Activated gamma-delta T cell (primary cell): ENCODE data around the gene FAM81A.
A peak's percentile ranks its signal among the peaks of the same experiment; 100 is the strongest.
"Not testable (repeated sequence)": the region's sequence is repeated elsewhere in the genome, so short reads cannot be mapped to it uniquely, and the experiment has no call there.

Experiments used
- DNase-seq: peaks from one replicate; lab custom pipeline; 2025; lab: John Stamatoyannopoulos, UW
- total RNA-seq, 2 donors: gene quantifications; one replicate each; lab custom pipeline; 2026; lab: John Stamatoyannopoulos, UW

FAM81A gene
- 0 reads per million in 2 donors for total RNA-seq

DNA sequence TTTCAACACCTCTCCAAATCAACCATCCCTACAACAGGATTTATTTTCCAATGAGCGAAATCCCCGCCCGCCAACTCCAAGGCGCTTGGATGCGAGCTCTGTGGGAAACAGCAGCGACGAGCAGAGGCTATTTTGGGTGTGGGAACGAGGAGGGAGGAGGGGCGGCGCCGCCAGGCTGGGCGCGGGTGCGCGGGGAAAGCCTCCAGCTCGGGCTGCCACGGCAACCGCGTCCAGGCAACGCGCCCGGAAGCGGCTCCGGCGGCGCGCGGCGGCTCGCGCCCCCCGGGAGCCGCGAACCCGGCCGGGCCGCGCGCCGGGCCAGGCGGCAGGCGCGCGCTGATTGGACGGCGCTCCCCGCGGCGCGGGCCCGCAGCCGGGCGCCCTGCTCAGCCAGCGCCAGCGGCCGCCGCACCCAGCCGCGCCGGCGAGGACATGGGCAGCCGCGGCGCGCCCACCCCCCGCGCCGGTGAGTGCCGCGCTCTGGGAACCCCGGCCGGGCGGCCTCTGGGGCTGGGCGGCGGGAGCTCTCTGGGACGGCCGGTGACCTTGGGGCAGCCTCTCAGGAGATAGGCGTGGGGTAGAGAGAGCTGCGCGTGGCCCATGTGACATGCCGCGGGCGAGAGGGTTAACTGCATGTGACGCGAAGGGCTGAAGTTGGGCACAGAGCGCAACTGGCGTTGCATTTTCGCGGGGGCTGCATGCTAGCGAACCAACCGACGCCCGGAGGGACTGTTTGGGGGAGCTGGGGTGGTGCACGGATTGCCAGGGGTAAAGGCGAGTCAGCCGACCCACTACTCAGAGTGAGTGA, at the start of gene FAM81A:
TSS of gene FAM81A (plus strand) at position 370 of the 808 bp plus-strand sequence. CDS start 20,441 bp downstream, outside the sequence.
- DNase-seq = peak; percentile 26

DNA sequence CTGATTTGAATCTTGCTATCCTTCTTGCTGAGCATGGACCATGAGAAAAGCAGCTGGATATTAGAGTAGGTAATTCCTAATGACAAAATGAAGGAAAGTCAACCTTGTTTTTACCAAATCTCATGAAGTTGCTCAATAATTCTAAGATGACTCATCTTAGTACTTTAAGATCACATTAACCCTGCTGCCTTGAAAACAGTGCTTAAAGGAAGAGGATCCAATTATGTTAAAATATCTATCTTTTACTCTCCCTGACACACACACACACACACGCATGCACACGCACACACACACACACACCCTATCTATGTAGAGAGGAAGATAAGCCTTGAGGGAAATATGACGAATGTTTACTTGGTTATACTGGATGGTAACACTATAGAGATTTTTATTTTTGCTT, 49.3 kb upstream of the FAM81A start:
- no peak for DNase-seq

DNA sequence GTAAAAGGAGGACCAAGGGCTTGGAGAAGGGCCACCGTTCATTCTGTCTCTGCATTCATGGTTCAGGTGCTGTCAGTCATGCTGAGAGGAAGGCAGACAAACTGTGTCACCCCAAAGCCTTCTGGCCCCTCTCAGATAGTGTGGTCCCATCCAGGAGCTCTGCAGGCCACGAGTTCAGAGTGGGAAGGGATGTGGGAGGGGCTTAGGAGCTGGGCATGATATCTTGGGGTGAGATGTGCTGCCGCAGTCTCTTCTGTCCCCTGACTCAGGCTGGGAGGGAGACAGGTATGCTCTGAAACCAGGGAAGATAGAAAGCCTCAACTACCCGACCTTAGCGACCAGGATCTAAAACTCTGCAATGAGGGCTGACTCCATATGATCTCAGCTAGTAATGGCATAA, 45.7 kb upstream of the FAM81A start:
- no peak for DNase-seq

DNA sequence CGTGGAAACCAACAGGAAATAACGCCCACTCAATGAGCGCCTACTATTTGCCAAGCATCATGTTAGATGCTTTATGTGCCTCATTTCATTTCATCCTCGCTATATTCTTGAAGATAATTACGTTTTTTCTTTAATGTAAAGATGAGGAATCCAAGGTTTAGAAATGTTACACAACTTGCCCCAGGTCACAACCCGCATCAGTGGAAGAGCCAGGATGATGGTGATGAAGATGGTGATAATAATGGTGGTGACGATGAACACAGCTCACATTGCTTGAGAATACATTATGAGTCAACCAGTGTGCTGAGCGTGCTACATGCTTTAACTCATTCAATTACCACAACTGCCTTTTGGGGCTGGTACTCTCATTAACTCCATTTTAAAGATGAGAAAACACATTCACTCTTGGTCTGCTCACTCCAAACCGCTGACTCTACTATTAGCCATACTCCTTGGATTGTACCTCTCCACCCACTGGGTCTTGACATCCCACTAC, 43.8 kb upstream of the FAM81A start:
- DNase-seq = no peak

DNA sequence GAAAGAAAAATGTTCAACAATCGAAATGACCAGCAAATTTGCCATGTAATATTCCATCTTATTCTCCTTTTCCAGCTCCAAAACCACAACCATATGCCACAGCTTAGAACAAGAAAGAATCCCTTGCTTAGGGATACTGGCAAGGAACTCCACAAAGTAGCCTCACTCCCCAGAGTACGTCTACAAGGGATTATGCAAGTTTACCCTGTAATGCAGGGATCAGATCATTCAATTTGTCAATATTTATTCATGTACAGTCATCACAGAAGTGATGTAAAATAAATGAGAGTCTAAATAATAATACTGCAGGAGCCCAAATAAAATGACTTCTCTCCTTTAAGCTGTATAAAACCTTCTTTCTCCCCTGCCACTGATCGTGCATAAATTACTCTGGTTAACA, 41.8 kb upstream of the FAM81A start:
- DNase-seq = no peak

DNA sequence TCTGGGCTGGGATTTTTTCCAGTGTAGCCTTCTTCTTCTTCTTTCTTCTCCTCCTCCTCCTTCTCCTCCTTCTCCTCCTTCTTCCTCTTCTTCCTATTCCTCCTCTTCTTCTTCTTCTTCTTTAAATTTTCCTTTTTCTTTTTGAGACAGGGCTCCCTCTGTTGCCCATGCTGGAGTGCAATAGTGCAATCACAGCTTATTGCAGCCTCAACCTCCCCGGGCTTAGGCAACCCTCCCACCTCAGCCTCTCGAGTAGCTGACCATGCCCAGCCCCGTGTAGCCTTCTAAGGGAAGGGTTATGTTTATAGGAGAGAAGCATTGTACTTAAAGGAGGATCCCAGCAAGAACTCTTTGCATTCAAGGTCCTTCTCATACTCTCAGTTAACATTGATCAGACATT, 41.3 kb upstream of the FAM81A start:
- no peak for DNase-seq

DNA sequence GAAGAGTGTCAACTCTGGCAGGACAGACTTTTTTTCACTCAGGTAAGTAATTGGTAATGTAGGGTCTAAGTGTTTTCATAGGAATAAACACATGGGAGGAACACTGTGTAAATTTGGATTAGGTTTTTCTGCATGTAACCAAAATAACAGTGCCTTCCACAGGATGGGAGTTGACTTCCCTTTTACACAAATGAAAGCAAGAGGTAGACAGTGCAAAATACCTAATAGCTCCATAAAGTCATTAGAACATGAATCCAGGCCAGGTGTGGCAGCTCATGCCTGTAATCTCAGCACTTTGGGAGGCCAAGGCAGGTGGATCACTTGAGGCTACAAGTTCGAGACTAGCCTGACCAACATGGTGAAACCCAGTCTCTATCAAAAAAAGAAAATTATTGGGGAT, 39.8 kb upstream of the FAM81A start:
- DNase-seq = no peak

DNA sequence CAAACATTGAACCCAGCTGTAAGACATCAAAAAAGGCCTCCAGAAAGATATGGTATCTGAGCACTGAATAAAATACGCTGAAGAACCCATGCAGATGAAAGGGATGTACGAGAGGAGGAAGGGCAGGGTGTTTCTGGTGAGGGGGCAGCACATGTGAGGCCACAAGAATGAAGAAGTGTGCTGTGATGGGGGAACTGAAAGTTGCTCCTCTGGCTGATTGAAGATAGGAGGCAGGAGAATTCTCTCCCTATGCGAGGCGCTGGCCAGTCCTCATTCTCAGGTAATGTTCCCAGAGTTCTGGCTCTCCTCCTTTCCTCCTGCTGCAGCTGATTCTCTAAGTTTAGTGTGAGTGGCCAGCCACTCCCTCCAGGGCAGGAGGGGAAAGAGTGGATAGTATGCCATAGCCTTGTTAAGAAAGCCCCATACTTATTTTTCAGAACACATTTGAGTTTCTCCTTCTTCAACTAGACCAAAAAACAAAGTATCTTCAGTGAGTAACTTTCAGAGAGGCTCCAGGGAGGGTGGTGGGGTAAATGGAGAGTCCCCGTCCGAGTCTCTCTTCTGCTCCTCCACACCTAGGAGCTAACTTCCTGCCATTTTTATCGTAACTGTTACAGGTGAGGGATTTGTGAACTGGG, 38.4 kb upstream of the FAM81A start:
- no peak for DNase-seq

DNA sequence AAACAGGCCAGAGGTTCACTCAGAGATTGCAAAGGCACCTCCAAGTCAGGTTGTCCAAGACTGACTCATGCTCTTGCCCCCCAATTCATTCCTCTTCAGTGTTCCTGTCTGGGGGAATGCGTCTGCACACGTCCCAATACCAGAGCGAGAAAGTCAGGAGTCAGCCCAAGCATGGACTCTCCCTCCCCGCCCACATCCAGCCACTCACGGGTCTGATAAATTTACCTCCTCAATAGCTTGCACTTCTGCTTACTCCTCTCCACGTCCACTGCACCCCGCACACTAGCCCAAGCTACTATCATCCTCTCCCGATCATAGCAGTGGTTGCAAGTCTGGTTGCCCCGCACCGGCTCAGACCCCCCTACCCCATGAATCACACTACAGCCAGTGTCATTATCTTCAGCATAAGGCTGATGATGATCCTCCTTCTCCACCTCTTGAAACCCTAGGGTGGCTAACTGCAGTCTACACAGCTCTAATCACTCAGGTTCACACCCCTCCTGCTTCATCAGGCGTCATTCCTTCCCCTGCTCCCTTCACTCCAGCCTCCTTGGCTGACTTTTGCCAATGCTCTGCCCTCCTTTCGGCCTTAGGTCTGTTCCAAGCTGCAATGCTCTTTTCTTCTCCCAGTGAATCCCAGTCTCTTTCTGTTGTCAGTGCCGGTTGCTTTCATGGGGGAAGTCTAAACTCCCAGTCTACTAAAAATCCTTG, 37.7 kb upstream of the FAM81A start:
- DNase-seq = no peak

DNA sequence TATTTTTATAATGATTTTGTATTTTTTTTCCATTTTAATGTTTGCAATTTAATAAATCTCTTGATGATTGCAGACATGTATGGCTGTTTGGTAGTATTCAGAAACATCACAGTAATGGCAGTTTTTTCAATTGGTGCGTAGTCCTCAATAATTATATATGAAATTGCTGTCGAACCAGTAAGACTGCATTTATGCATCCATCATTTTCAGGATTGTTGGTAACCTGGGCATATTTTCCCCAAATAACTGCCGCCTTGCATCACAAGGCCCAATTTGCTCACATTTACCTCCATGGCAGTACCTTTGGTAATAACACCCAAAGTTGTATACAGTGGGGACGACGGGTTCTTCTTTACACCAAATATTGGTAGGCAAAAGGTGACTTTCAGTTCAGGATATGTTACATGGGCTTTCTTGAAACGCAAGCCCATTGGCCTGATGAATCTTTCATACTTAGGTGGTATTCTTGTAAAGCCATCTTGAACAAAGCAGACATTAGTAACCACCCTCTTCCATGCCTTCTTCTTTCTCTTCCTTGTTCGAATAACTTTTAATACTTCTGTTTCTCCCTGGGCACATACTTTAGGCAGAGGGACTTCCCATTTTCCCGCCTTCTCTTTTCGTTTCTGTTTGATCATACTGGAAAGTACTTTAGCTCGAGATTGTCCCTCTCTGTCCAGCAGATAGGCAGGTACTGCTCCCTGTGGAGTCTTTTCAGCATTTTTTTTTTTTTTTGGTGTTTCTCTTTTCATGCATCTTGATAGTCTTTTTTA, 36.7 kb upstream of the FAM81A start:
- DNase-seq = not testable (repeated sequence)

DNA sequence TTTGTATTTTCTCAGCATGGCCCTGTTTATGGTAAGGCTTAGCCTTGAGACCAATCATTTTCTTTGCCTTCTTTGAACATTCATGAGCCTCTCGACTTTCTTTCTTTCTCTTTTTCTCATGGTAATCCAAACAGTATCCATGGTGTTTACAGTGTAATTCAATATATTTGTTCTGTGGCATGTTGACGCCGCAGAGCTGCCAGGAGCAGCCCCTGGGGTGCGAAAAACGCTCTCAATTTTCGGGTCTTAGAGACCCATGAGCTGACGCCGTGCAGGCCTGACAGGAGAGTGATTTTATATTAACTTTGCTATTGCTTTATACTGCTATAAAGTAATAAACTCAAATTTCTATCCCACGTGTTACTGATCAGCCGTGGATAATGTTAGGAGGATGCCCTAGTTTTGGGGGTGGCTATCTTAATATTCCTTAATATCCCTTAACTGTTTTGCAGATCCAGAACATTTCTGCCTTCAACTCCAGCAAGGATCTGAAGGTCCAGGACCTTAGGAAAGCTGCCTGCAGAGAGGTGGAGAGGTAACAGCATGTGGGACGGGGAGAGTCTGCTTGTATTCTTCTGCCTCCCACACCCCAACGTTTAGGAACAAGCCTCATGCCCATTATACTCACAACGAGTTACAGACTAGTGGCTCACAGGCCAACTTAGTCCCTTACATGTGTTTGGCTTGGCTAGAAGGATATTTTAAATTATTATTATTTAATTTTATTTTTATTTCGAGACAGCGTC, 36.0 kb upstream of the FAM81A start:
- no peak for DNase-seq

DNA sequence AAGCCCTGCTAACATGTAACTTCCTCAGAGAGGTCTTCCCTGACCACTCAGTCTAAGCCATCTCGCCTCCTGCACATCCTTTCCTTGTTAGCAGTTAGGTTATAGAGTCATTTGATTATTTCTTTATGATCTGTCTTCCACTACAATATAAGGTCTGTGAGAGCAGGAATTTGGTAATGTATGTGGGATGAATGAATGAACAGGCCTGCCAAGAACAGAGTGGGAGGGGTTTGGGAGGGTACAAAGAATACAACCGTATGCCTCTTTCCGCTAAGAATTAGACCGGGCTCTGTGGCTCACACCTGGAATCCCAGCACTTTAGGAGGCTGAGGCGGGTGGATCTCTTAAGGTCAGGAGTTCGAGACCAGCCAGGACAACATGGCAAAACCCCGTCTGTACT, 32.9 kb upstream of the FAM81A start:
- no peak for DNase-seq

DNA sequence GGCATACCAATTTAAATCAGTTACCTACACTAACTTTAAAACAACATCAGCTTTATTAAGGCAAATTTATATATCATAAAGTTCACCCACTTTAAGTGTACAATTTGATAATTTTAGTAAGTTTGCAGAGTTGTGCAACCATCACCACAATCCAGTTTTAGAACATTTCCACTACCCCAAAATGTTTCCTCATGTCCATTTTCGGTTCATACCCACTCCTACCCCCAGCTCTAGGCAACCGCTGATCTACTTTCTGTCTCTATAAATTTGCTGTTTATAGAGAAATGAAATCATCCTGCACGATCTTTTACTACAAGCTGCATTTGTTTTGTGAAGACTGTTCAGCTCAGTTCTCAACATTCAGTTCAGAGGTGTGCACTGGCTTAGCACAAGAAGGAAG, 31.5 kb upstream of the FAM81A start:
- DNase-seq = no peak

DNA sequence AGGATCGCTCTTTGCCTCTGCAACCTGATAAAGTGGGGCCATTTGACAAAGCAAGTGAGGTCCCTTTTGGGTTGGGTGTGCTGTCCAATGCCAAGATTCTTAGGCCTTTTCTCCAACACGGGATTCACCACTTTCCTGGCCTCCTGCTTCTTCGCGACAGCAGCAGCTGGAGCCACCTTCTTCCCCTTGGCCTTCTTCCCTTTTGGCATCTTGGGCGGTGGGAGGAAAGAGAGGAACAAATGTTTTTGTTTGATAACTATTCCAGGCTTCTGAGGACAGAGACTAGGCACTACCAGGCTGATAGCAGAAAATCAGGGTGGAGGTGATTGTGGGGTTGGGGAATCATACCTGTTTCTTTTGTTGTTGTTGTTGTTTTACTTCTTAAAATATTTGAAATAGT, 30.0 kb upstream of the FAM81A start:
- no peak for DNase-seq

DNA sequence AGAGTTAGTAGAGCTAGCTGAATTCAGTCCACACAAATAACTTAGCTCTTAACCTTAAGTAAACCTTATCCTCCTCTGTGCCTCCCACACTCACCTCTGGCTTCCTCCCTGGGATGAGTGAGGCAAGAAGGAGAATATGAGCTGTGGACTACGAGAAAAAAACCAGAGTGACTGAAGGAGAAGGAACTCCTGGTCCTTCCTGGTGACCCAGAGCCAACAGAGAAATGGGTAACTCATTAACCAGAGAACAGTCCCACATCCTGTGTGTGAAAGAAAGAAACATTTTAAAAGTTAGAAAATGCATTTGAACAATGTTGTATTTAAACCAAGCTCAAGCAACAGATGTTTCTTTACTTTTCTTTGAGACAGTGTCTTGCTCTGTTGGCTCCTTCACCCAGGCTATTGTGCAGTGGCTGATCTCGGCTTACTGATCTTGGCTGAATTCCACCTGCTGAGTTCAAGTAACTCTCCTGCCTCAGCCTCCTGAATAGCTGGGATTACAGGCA, 27.5 kb upstream of the FAM81A start:
- DNase-seq = no peak

DNA sequence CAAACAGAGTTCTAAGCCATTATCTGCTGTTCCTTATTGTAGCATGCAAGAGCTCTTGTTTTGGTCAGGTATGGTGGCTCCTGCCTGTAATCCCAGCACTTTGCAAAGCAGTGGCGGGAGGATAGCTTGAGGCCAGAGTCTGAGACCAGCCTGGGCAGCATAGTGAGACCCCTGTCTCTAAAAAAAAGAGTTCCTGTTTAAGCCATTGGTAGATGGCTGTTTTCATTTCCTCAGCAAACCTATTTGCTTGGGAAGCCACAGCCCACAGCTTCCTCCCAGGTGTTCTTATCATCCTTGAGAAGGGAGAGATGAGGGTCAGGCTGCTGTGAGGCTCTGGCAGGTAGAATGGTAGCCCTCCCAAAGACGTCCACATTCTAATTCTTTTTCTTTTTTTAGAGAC, 24.4 kb upstream of the FAM81A start:
- no peak for DNase-seq

DNA sequence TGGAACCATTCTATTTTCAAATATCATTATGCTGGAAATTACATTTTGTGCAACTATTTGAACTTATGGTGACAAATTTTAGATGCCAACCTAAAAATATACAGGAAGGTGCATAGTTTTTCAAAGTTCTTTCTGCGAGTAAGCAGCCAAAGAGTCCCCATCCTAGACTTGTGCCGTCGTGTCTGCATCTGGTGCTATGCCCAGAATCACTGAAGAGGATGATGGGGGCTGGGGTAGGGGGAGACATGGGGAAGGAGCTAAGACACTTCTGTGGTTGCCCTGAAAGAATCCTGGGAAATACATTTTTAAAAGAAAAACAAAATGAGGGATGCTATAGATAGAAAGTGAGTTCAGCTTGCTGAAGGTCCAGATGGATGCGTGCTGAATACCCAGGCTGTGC, 21.2 kb upstream of the FAM81A start:
- no peak for DNase-seq

DNA sequence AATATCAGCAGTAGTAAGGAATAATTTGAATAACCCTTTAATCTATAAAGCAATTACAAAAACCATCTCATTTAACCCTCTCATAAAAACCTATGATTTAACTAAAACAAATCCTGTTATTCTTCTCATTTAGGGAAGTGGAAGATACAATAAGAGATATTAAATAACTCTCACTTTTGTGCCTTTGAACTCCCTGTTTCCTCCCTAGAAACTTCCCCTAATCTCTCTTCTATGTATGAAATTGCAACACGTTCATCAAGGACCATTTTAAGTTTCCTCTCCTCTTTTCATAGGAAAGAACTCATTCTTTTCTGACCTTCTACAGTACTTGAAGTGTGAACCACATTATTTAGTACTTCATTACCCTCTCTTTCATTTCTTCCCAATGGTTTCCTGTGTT, 18.8 kb upstream of the FAM81A start:
- no peak for DNase-seq

DNA sequence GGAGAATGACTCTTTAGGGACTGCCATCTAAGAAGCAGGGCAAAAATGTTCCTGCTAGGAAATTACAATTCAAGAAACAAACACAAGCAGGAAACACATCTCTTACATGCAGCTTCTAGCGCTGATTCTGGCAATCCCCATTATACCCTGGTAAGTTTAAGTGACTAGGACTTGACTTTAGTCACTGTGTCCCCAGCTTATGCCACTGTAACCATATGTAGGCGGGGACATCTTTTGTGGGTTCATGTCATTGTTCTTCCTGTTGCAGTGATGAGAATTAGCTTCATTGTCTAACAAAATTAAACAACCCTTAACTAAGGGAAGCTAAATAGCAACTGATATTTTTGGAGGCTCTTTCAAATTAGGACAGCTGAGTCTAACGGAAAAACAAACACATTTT, 17.9 kb upstream of the FAM81A start:
- DNase-seq = no peak

DNA sequence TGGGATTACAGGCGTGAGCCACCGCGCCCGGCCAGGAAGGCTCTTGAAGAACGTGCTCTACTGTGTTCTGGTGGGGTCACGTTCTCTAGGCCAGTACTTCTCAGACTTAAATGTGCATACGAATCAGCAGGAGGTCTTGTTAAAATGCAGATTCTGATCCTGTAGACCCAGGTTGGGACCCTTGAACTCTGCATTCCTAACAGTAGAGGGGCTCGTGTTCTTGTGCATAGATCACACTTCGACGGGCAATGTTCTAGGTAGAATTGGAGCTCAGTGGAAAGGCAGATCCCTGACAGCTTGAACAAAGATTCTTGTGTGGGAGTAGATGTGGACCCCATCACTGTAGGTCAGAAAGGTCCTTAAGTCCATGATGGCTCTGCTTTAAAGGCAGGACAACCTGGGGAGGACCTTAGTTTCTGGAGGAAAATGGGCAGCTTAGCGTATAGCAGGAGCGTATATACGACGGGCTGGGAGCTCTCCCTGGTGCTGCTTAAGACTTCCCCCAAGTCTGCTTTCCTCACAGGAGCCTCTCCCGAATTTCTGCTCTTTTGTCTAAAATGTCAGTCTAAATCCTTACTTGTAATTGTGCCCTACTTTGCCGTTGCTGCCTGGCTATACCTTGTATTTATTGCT, 16.9 kb upstream of the FAM81A start:
- no peak for DNase-seq

DNA sequence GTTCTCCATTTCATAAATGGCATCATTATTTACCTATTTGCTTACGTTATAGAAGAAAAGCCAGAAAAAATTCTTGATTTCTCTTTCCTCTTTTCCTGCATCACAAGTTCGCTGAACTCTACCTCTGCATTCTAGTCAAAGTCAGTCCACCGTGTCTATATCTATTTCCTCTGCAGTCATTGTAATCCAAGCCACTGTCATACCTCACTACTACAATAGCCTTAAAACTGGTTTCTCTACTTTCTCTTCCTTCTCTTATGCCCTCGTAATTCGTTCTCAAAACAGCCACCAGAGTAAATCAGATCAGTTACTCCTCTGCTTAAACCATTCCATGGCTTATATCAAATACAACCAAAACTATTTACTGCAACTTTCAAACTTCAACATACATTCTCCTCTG, 13.4 kb upstream of the FAM81A start:
- DNase-seq = no peak
